NCI-H2107 treated with DMSO at 0.1 percent for 48 hours (cell line): ENCODE results near the gene CDK6.
A peak's percentile ranks its signal among the peaks of the same experiment; 100 is the strongest.

Experiments used
- DNase-seq: peaks from one replicate; lab custom pipeline; 2025; ENCODE audit not compliant: unreplicated experiment; lab: John Stamatoyannopoulos, UW

Gene CDK6

GRCh38 chr7:92652536-92652935, 183.8 kb downstream of the CDK6 start:
- DNase-seq: no peak

GRCh38 chr7:92650391-92650790, 186.0 kb downstream of the CDK6 start:
- no peak for DNase-seq

- no peak for DNase-seq
These were observed 188.3 kb downstream of the CDK6 start for GRCh38 chr7:92648067-92648466.

- DNase-seq: no peak
These were observed 188.7 kb downstream of the CDK6 start for GRCh38 chr7:92647652-92648051.

- DNase-seq: no peak
These were observed 189.3 kb downstream of the CDK6 start for GRCh38 chr7:92647011-92647625.

GRCh38 chr7:92645114-92646061, 191.0 kb downstream of the CDK6 start:
- no peak for DNase-seq

- no peak for DNase-seq
These were observed 191.8 kb downstream of the CDK6 start for GRCh38 chr7:92644406-92645113.

GRCh38 chr7:92643821-92644220, 192.6 kb downstream of the CDK6 start:
- DNase-seq: no peak

- DNase-seq: no peak
These were observed 194.4 kb downstream of the CDK6 start for GRCh38 chr7:92641921-92642511.

- no peak for DNase-seq
These were observed 196.4 kb downstream of the CDK6 start for GRCh38 chr7:92639966-92640365.

GRCh38 chr7:92639213-92639896, 197.0 kb downstream of the CDK6 start:
- peak; percentile 88 for DNase-seq

- DNase-seq: no peak
These were observed 200.3 kb downstream of the CDK6 start for GRCh38 chr7:92636018-92636560.

GRCh38 chr7:92635538-92635937, 200.8 kb downstream of the CDK6 start:
- no peak for DNase-seq

- no peak for DNase-seq
These were observed 201.4 kb downstream of the CDK6 start for GRCh38 chr7:92634924-92635519.

GRCh38 chr7:92634205-92634604, 202.2 kb downstream of the CDK6 start:
- DNase-seq: no peak

GRCh38 chr7:92633211-92633906, 203.0 kb downstream of the CDK6 start:
- DNase-seq: peak; percentile 40

GRCh38 chr7:92632791-92633190, 203.6 kb downstream of the CDK6 start:
- no peak for DNase-seq

GRCh38 chr7:92631850-92632487, 204.4 kb downstream of the CDK6 start:
- no peak for DNase-seq
